ENCODE results near the gene MYOF.
"Not testable (repeated sequence)": the region's sequence is repeated elsewhere in the genome, so short reads cannot be mapped to it uniquely, and the experiment has no call there.

Gene MYOF

GRCh38 chr10:93293999-93294398, 188.1 kb downstream of the MYOF start:
- DNase-seq (ENCODE audit: low read depth in 3 of 3): no peak

GRCh38 chr10:93290661-93291354, 191.3 kb downstream of the MYOF start:
- DNase-seq (ENCODE audit: low read depth in 3 of 3): no peak

- peak; percentile 12 to 35 (median 23) for DNase-seq (ENCODE audit: low read depth in 3 of 3)
These were observed 193.2 kb downstream of the MYOF start for GRCh38 chr10:93288679-93289634.

GRCh38 chr10:93287775-93288174, 194.4 kb downstream of the MYOF start:
- no peak for DNase-seq (ENCODE audit: low read depth in 3 of 3)

- not testable (repeated sequence) for DNase-seq (ENCODE audit: low read depth in 3 of 3)
These were observed 197.9 kb downstream of the MYOF start for GRCh38 chr10:93284246-93284645.

GRCh38 chr10:93281367-93281720, 200.8 kb downstream of the MYOF start:
- no peak for DNase-seq (ENCODE audit: low read depth in 3 of 3)

GRCh38 chr10:93280699-93281366, 201.3 kb downstream of the MYOF start:
- DNase-seq (ENCODE audit: low read depth in 3 of 3): no peak

- DNase-seq (ENCODE audit: low read depth in 3 of 3): no peak
These were observed 201.9 kb downstream of the MYOF start for GRCh38 chr10:93280121-93280698.

- DNase-seq (ENCODE audit: low read depth in 3 of 3): no peak
These were observed 204.8 kb downstream of the MYOF start for GRCh38 chr10:93277360-93277759.

- no peak for DNase-seq (ENCODE audit: low read depth in 3 of 3)
These were observed 207.7 kb downstream of the MYOF start for GRCh38 chr10:93274419-93274818.

- DNase-seq (ENCODE audit: low read depth in 3 of 3): no peak
These were observed 209.1 kb downstream of the MYOF start for GRCh38 chr10:93272884-93273675.

GRCh38 chr10:93271347-93271746, 210.8 kb downstream of the MYOF start:
- no peak for DNase-seq (ENCODE audit: low read depth in 3 of 3)

GRCh38 chr10:93269281-93269680, 212.9 kb downstream of the MYOF start:
- DNase-seq (ENCODE audit: low read depth in 3 of 3): no peak

GRCh38 chr10:93268021-93268420, 214.1 kb downstream of the MYOF start:
- DNase-seq (ENCODE audit: low read depth in 3 of 3): no peak

- DNase-seq (ENCODE audit: low read depth in 3 of 3): no peak
These were observed 214.6 kb downstream of the MYOF start for GRCh38 chr10:93267521-93267920.

- no peak for DNase-seq (ENCODE audit: low read depth in 3 of 3)
These were observed 215.3 kb downstream of the MYOF start for GRCh38 chr10:93266858-93267257.

GRCh38 chr10:93261961-93262610, 220.0 kb downstream of the MYOF start:
- DNase-seq (ENCODE audit: low read depth in 3 of 3): no peak

GRCh38 chr10:93261089-93261488, 221.0 kb downstream of the MYOF start:
- DNase-seq (ENCODE audit: low read depth in 3 of 3): no peak

- no peak for DNase-seq (ENCODE audit: low read depth in 3 of 3)
These were observed 223.0 kb downstream of the MYOF start for GRCh38 chr10:93259126-93259525.
